OCI-LY3 (cell line): ENCODE measurements around the gene MACF1.

Source experiments
- H2AFZ ChIP-seq: fragments of 200-600, 300-600 bp; shearing (Covaris generic); 2 replicates; pipeline ENCODE4 v1.6.0; 2014; ENCODE audit warnings: antibody characterized with exemption, low read depth, low read length
- H3K27ac ChIP-seq: fragments of 200-600, 300-600 bp; sonication (generic); 2 replicates; pipeline ENCODE4 v1.5.1; 2014; ENCODE audit warnings: mild to moderate bottlenecking, low read length, moderate library complexity, mixed read lengths
- H3K27me3 ChIP-seq: fragments of 200-600, 300-600 bp; sonication (generic); 2 replicates; pipeline ENCODE4 v1.6.1; 2014; ENCODE audit warnings: low read depth, low read length, mixed read lengths
- H3K36me3 ChIP-seq: fragments of 200-600, 300-600 bp; sonication (generic); replicated peaks from 2 replicates; pipeline ENCODE3; 2014; ENCODE audit warnings: low read depth, low read length, mixed read lengths
- H3K4me1 ChIP-seq: fragments of 300-600, 200-600 bp; sonication (generic); 2 replicates; pipeline ENCODE4 v1.6.1; 2014; ENCODE audit warnings: low read length, mixed read lengths
- H3K4me2 ChIP-seq: fragments of 200-600, 300-600 bp; sonication (generic); 2 replicates; pipeline ENCODE4 v1.6.1; 2014; ENCODE audit warnings: low read length, mixed read lengths
- H3K4me3 ChIP-seq: fragments of 300-600, 200-600 bp; sonication (generic); 2 replicates; pipeline ENCODE4 v1.5.1; 2014; ENCODE audit warnings: antibody characterized with exemption, mild to moderate bottlenecking, low read length, moderate library complexity
- H3K79me2 ChIP-seq: fragments of 300-600, 200-600 bp; shearing (Covaris generic); 2 replicates; pipeline ENCODE4 v1.6.1; 2014; ENCODE audit warnings: mild to moderate bottlenecking, low read length, mixed read lengths
- H3K9ac ChIP-seq: fragments of 300-600, 200-600 bp; shearing (Covaris generic); 2 replicates; pipeline ENCODE4 v1.6.0; 2014; ENCODE audit warnings: mild to moderate bottlenecking, low read length, moderate library complexity
- H3K9me3 ChIP-seq: fragments of 200-600, 300-600 bp; shearing (Covaris generic); 2 replicates; pipeline ENCODE4 v1.6.1; 2014; ENCODE audit warnings: low read length, mixed read lengths; ENCODE audit not compliant: insufficient read depth
- H4K20me1 ChIP-seq: fragments of 200-600, 300-600 bp; sonication (generic); 2 replicates; pipeline ENCODE4 v1.6.1; 2016; ENCODE audit warnings: low read length, mixed read lengths; ENCODE audit not compliant: insufficient read depth
- CTCF ChIP-seq: fragments of 200-600, 300-600 bp; sonication (generic); IDR thresholded peaks from 2 replicates; pipeline ENCODE4 v1.5.1; 2014; ENCODE audit warnings: antibody characterized with exemption, low read length, low read depth
- EZH2phosphoT487 ChIP-seq: fragments of 200-600 bp; shearing (Covaris generic); IDR thresholded peaks from 2 replicates; pipeline ENCODE4 v1.6.1; 2018; ENCODE audit warnings: antibody characterized with exemption, mixed run types, low read depth

The MACF1 gene

GRCh38 chr1:39425634-39426033, 221.1 kb downstream of the MACF1 start:
- TF ChIP-seq CTCF: no peak
- TF ChIP-seq EZH2phosphoT487: no peak
- Histone ChIP-seq H3K4me2 (no peak overlapping the region), H3K27ac (no peak overlapping the region), H3K9ac (no peak overlapping the region), H3K79me2 (no peaks in the 10 kb centered on the region), H3K27me3 (no peaks in the 10 kb centered on the region), H3K9me3 (no peaks in the 10 kb centered on the region), H3K4me3 (no peak overlapping the region), H3K36me3 (peaks cover 7% of the 10 kb centered on the region), H4K20me1 (no peaks in the 10 kb centered on the region), H3K4me1 (peaks cover 8% of the 10 kb centered on the region), H2AFZ (no peak overlapping the region)

GRCh38 chr1:39426346-39426745, 221.9 kb downstream of the MACF1 start:
- H3K36me3 ChIP-seq: peaks cover 9% of the 10 kb centered on the region

GRCh38 chr1:39427374-39427773, 222.9 kb downstream of the MACF1 start:
- Histone ChIP-seq H4K20me1 (no peaks in the 10 kb centered on the region), H3K79me2 (no peaks in the 10 kb centered on the region), H3K4me2 (no peak overlapping the region), H3K36me3 (peaks cover 8% of the 10 kb centered on the region), H3K4me1 (peaks cover 8% of the 10 kb centered on the region), H3K27ac (no peak overlapping the region), H3K9ac (no peak overlapping the region), H3K4me3 (no peak overlapping the region), H3K9me3 (no peaks in the 10 kb centered on the region), H3K27me3 (no peaks in the 10 kb centered on the region), H2AFZ (no peak overlapping the region)
- no peak for TF ChIP-seq EZH2phosphoT487
- TF ChIP-seq CTCF: no peak

More at GRCh38 chr1:39426346-39426745, 221.9 kb downstream of the MACF1 start:
- no peak overlapping the region for H3K9ac ChIP-seq
- no peaks in the 10 kb centered on the region for H3K9me3 ChIP-seq
- no peak overlapping the region for H3K4me3 ChIP-seq
- no peaks in the 10 kb centered on the region for H3K79me2 ChIP-seq
- H3K27me3 ChIP-seq: no peaks in the 10 kb centered on the region
- TF ChIP-seq EZH2phosphoT487: no peak
- TF ChIP-seq CTCF: no peak
- no peak overlapping the region for H3K27ac ChIP-seq
- no peaks in the 10 kb centered on the region for H4K20me1 ChIP-seq
- no peak overlapping the region for H2AFZ ChIP-seq
- peaks cover 8% of the 10 kb centered on the region for H3K4me1 ChIP-seq
- H3K4me2 ChIP-seq: no peak overlapping the region

GRCh38 chr1:39427912-39428311, 223.4 kb downstream of the MACF1 start:
- Histone ChIP-seq H2AFZ (no peak overlapping the region), H3K27me3 (no peaks in the 10 kb centered on the region), H3K79me2 (no peaks in the 10 kb centered on the region), H3K4me1 (peaks cover 8% of the 10 kb centered on the region), H3K27ac (no peak overlapping the region), H3K4me3 (no peak overlapping the region), H3K9ac (no peak overlapping the region), H3K9me3 (no peaks in the 10 kb centered on the region), H3K36me3 (peaks cover 4% of the 10 kb centered on the region), H4K20me1 (no peaks in the 10 kb centered on the region), H3K4me2 (no peak overlapping the region)
- no peak for TF ChIP-seq EZH2phosphoT487
- no peak for TF ChIP-seq CTCF
